Body of pancreas (tissue), 4 donors: ENCODE data around the gene TUBA1A. TPM values are rescaled to one million over a fixed set of nuclear protein-coding genes. Genes with fewer than 3 reads are reported as not detected.

ENCODE experiments used
- ATAC-seq: fragments of 150-250 bp; one replicate; pipeline ENCODE4 v1.9.1; 2016
- DNase-seq, 4 donors: peaks; one replicate each; pipeline ENCODE4 v3.0.0-alpha.2; 2019
- H3K27ac ChIP-seq, 4 donors: fragments of 200-600 bp; sonication (generic); 1 replicate in 3 of 4; 2 replicates in 1 of 4; pipeline versions ENCODE4 v1.5.1 to v1.6.1; 2016 to 2019; ENCODE audit warnings: mild to moderate bottlenecking in 1 of 4, mixed read lengths in 1 of 4, moderate library complexity in 1 of 4
- H3K27me3 ChIP-seq, 2 donors: fragments of 200-600 bp; sonication (generic); one replicate each; pipeline ENCODE4 v1.6.0; 2016; ENCODE audit warnings: mild to moderate bottlenecking in 1 of 2
- H3K36me3 ChIP-seq, 2 donors: fragments of 200-600 bp; sonication (generic); replicated peaks in 1 of 2; 2 replicates each; pipeline ENCODE4 v1.5.1; 2016; ENCODE audit warnings: low read depth in 2 of 2; ENCODE audit not compliant: insufficient read depth in 1 of 2
- H3K4me1 ChIP-seq: fragments of 200-600 bp; sonication (generic); one replicate; pipeline ENCODE4 v1.6.0; 2016
- H3K4me3 ChIP-seq, 2 donors: fragments of 200-600 bp; sonication (generic); 1 replicate in 1 of 2; 2 replicates in 1 of 2; pipeline ENCODE4 v1.5.1; 2016 to 2019
- H3K9me3 ChIP-seq, 3 donors: fragments of 200-600 bp; sonication (generic); 1 replicate in 2 of 3; 2 replicates in 1 of 3; pipeline ENCODE4 v1.5.1; 2016
- CTCF ChIP-seq, 7 experiments: fragments of 450-650 bp in 4 of 7; fragments of 200-600 bp in 3 of 7; sonication (generic) in 3 of 7; IDR thresholded peaks; one replicate each; pipeline ENCODE4 v1.5.1; 2016 to 2019; ENCODE audit warnings: antibody characterized with exemption in 7 of 7
- POLR2A ChIP-seq, 3 donors: fragments of 450-650 bp; IDR thresholded peaks; one replicate each; pipeline ENCODE4 v1.6.1; 2016; ENCODE audit warnings: antibody characterized with exemption in 3 of 3, mild to moderate bottlenecking in 2 of 3
- WGBS, 2 donors: methylation state at CpG; one replicate each; pipeline ENCODE4 v1.1.5; 2017; 5-methylcytosine and 5-hydroxymethylcytosine counted together
- intact Hi-C: fragments of 100-400 bp; cut with DNase I; formaldehyde crosslinking; loops from one replicate; pipeline ENCODE4 v1.15.1; 2023
- total RNA-seq, 2 donors: library from RNA; depleted of rRNA; stranded (reverse); fragments of >200 nt; gene quantifications; one replicate each; pipeline ENCODE4 v1.1.0, GENCODE V29; 2016

TUBA1A gene
- total RNA-seq, 2 donors from 2014 or later = 36.6 to 44.5 TPM

- intact Hi-C loops = no loop called here
- no peaks in the 10 kb centered on the region for H3K36me3 ChIP-seq
- no peaks in the 10 kb centered on the region for H3K9me3 ChIP-seq
- WGBS, 2 donors = 85% methylated on average over 3 of the region's 3 CpGs
- ATAC-seq (no peak), DNase-seq (no peak)
- H3K27ac ChIP-seq = no peak overlapping the region
- no peak overlapping the region for H3K4me3 ChIP-seq
- H3K4me1 ChIP-seq = peaks cover 2% of the 10 kb centered on the region
- H3K27me3 ChIP-seq = no peaks in the 10 kb centered on the region
- no peak for TF ChIP-seq CTCF (IDR thresholded peaks at IDR 0.05)
- TF ChIP-seq POLR2A (IDR thresholded peaks at IDR 0.05) = no peak
These were observed 38.8 kb upstream of the TUBA1A start for GRCh38 chr12:49227713-49228112.

- ATAC-seq (no peak), DNase-seq (no peak)
- Histone ChIP-seq H3K27ac (no peak overlapping the region), H3K4me3 (no peak overlapping the region), H3K4me1 (no peaks in the 10 kb centered on the region), H3K9me3 (no peaks in the 10 kb centered on the region), H3K36me3 (no peaks in the 10 kb centered on the region), H3K27me3 (no peaks in the 10 kb centered on the region)
- no peak for TF ChIP-seq CTCF (IDR thresholded peaks at IDR 0.05)
- TF ChIP-seq POLR2A (IDR thresholded peaks at IDR 0.05) = no peak
- intact Hi-C loops = no loop called here
- WGBS, 2 donors = 65 to 76% methylated on average over 7 of the region's 7 CpGs
These were observed 36.8 kb upstream of the TUBA1A start for GRCh38 chr12:49225576-49226166.

GRCh38 chr12:49223590-49224369 lies 34.9 kb upstream of the TUBA1A start:
- Histone ChIP-seq H3K27me3 (no peaks in the 10 kb centered on the region), H3K4me3 (no peak overlapping the region), H3K4me1 (no peaks in the 10 kb centered on the region), H3K36me3 (no peaks in the 10 kb centered on the region), H3K27ac (peak overlapping the region in 1 of 4 donors; percentile 78), H3K9me3 (no peaks in the 10 kb centered on the region)
- WGBS, 2 donors = 69 to 72% methylated on average over 3 of the region's 3 CpGs
- intact Hi-C loops = no loop called here
- ATAC-seq (no peak), DNase-seq (no peak)
- TF ChIP-seq POLR2A (IDR thresholded peaks at IDR 0.05) = no peak
- TF ChIP-seq CTCF (IDR thresholded peaks at IDR 0.05) = no peak

- 89 to 100% methylated on average over 1 of the region's 1 CpG for WGBS, 2 donors
These were observed 34.2 kb upstream of the TUBA1A start for GRCh38 chr12:49223122-49223521.

More at GRCh38 chr12:49223122-49223521, 34.2 kb upstream of the TUBA1A start:
- Histone ChIP-seq H3K9me3 (no peaks in the 10 kb centered on the region), H3K4me3 (no peak overlapping the region), H3K27me3 (no peaks in the 10 kb centered on the region), H3K27ac (peak overlapping the region in 3 of 4 donors; percentile 29 to 78 (median 65)), H3K36me3 (no peaks in the 10 kb centered on the region), H3K4me1 (no peaks in the 10 kb centered on the region)
- intact Hi-C loops = no loop called here
- no peak for ATAC-seq
- TF ChIP-seq POLR2A (IDR thresholded peaks at IDR 0.05) (no peak), CTCF (IDR thresholded peaks at IDR 0.05) (no peak)
- no peak for DNase-seq
